ENCODE data around the gene CCDC177. TPM values are rescaled to one million over a fixed set of nuclear protein-coding genes. Genes with fewer than 3 reads are reported as not detected.

The CCDC177 gene
- total RNA-seq, 2 experiments from 2014 or later = not detected

DNA sequence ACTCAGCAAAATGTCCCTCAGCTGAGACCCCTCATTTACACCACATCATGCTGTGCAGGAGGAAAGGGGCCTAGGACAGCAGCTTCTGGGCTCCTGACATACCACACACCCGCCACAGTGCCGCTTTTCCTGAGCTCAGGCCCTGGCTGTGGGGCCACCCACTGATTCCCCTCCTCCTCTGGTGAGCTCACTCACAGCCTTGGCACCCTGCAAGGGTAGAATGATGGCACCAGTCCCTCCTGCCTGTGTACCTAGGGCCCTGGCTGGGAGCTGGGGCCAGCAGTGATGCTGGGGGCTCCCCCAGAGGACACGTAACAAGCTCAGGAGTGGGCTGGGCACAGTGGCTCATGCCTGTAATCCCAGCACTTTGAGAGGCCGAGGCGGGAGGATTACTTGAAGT lies 45.7 kb downstream of the CCDC177 start:
- H4K20me1 ChIP-seq (ENCODE audit: insufficient read depth, low read length) = no peaks in the 10 kb centered on the region
- H3K4me2 ChIP-seq (ENCODE audit: low read length) = no peak overlapping the region
- no TSS peak for BruUV-seq (replicated peaks)

DNA sequence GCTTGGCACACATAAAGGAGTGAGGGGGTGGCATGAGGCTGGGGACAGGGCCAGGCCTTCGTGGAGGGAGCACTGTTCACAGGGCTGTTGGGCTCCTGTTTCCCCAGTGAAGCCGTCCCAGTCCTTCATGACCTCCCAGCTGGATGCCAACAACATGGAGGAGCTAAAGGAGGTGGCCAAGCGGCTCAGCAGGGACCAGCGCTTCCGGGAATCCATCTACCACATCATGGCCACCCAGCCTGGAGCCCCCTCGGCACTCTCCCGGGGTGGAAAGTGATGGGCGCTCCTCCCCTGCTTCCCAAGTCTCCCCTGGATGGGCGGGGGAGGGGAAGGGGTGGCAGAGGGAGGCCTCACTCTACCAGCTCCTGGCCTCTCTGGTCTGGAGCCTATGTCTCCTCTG lies 46.5 kb downstream of the CCDC177 start:
- Histone ChIP-seq H3K79me2 (ENCODE audit: insufficient read depth, low read depth, low read length) (no peaks in the 10 kb centered on the region), H3K4me2 (ENCODE audit: low read length) (no peak overlapping the region), H3K9me3 (ENCODE audit: low read length) (no peaks in the 10 kb centered on the region), H3K9me2 (ENCODE audit: insufficient read depth, low read length) (no peaks in the 10 kb centered on the region), H4K20me1 (ENCODE audit: insufficient read depth, low read length) (no peaks in the 10 kb centered on the region), H3K4me1 (ENCODE audit: insufficient read depth, low read length, poor library complexity, severe bottlenecking) (no peaks in the 10 kb centered on the region), H2AFZ (ENCODE audit: low read length) (no peak overlapping the region), H3K27ac (ENCODE audit: low read depth, low read length, poor library complexity, severe bottlenecking) (no peak overlapping the region), H3K4me3 (ENCODE audit: low read depth, low read length, poor library complexity, severe bottlenecking) (no peak overlapping the region), H3K36me3 (ENCODE audit: insufficient read depth, low read length) (no peaks in the 10 kb centered on the region)
- no peak for DNase-seq (ENCODE audit: low spot score)
- intact Hi-C loops (cut with micrococcal nuclease; ENCODE audit: unreplicated experiment) = no loop called here
- no TSS peak for BruUV-seq (replicated peaks)
- TF ChIP-seq CTCF (conservative IDR thresholded peaks at IDR 0.05; ENCODE audit: low read length) (no peak), EZH2phosphoT487 (IDR thresholded peaks at IDR 0.05; ENCODE audit: borderline replicate concordance, low read depth, low read length) (no peak)
- ChIA-PET CTCF (ENCODE audit: unreplicated experiment) (interaction anchor here (1.1 kb wide), 1 partner anchor 15 kb away, joined by 3 read pairs; no protein-coding TSS in a partner anchor), POLR2A (no interaction called here)

More for the DNA sequence above, 45.7 kb downstream of the CCDC177 start:
- Histone ChIP-seq H3K9me2 (ENCODE audit: insufficient read depth, low read length) (no peaks in the 10 kb centered on the region), H3K4me1 (ENCODE audit: insufficient read depth, low read length, poor library complexity, severe bottlenecking) (no peaks in the 10 kb centered on the region), H3K9me3 (ENCODE audit: low read length) (no peaks in the 10 kb centered on the region), H2AFZ (ENCODE audit: low read length) (no peak overlapping the region), H3K79me2 (ENCODE audit: insufficient read depth, low read depth, low read length) (no peaks in the 10 kb centered on the region), H3K36me3 (ENCODE audit: insufficient read depth, low read length) (no peaks in the 10 kb centered on the region), H3K27ac (ENCODE audit: low read depth, low read length, poor library complexity, severe bottlenecking) (no peak overlapping the region), H3K4me3 (ENCODE audit: low read depth, low read length, poor library complexity, severe bottlenecking) (no peak overlapping the region)
- no peak for DNase-seq (ENCODE audit: low spot score)
- POLR2A ChIA-PET = no interaction called here
- CTCF ChIA-PET (ENCODE audit: unreplicated experiment) = interaction anchor here (1.1 kb wide), 1 partner anchor 14 kb away, joined by 3 read pairs; no protein-coding TSS in a partner anchor
- intact Hi-C loops (cut with micrococcal nuclease; ENCODE audit: unreplicated experiment) = no loop called here
- TF ChIP-seq CTCF (conservative IDR thresholded peaks at IDR 0.05; ENCODE audit: low read length) (no peak), EZH2phosphoT487 (IDR thresholded peaks at IDR 0.05; ENCODE audit: borderline replicate concordance, low read depth, low read length) (no peak)

DNA sequence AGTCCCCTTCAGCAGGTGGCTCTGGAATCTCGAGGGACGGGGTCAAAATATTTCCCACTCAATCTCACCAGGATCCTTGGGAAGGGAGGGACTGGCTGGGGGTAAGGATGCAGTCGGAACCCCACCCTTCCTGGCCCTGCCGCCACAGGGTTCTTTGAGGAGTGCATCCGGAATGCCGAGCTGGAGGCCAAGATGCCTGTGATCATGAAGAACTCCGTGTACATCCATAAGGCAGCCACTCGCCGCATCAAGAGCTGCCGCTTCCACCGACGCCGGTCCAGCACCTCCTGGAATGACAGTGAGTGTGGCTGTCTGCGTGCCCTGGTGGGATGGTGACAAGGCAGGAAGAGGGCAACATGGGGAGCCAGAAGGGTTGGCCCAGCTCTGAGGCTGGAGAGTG lies 47.0 kb downstream of the CCDC177 start:
- intact Hi-C loops (cut with micrococcal nuclease; ENCODE audit: unreplicated experiment) = no loop called here
- CTCF ChIA-PET (ENCODE audit: unreplicated experiment) = no interaction called here

More for the DNA sequence above, 47.0 kb downstream of the CCDC177 start:
- Histone ChIP-seq H3K4me2 (ENCODE audit: low read length) (no peak overlapping the region), H3K9me3 (ENCODE audit: low read length) (no peaks in the 10 kb centered on the region), H2AFZ (ENCODE audit: low read length) (no peak overlapping the region), H3K9me2 (ENCODE audit: insufficient read depth, low read length) (no peaks in the 10 kb centered on the region), H3K79me2 (ENCODE audit: insufficient read depth, low read depth, low read length) (no peaks in the 10 kb centered on the region), H3K4me3 (ENCODE audit: low read depth, low read length, poor library complexity, severe bottlenecking) (no peak overlapping the region), H3K4me1 (ENCODE audit: insufficient read depth, low read length, poor library complexity, severe bottlenecking) (no peaks in the 10 kb centered on the region), H4K20me1 (ENCODE audit: insufficient read depth, low read length) (no peaks in the 10 kb centered on the region), H3K36me3 (ENCODE audit: insufficient read depth, low read length) (no peaks in the 10 kb centered on the region), H3K27ac (ENCODE audit: low read depth, low read length, poor library complexity, severe bottlenecking) (no peak overlapping the region)
- BruUV-seq (replicated peaks) = no TSS peak
- POLR2A ChIA-PET = no interaction called here
- no peak for DNase-seq (ENCODE audit: low spot score)
- TF ChIP-seq CTCF (conservative IDR thresholded peaks at IDR 0.05; ENCODE audit: low read length) = no peak
- TF ChIP-seq EZH2phosphoT487 (IDR thresholded peaks at IDR 0.05; ENCODE audit: borderline replicate concordance, low read depth, low read length) = no peak
